HG03064 (cell line): Measurements from ENCODE around the gene OR4K14.
"Not testable (repeated sequence)": the region's sequence is repeated elsewhere in the genome, so short reads cannot be mapped to it uniquely, and the experiment has no call there.

ENCODE experiments used
- ATAC-seq: cut with Tn5 transposase; IDR thresholded peaks from one replicate; pipeline ENCODE4 v1.9.1; 2021; ENCODE audit warnings: low read depth; ENCODE audit not compliant: unreplicated experiment

OR4K14 gene, protein sequence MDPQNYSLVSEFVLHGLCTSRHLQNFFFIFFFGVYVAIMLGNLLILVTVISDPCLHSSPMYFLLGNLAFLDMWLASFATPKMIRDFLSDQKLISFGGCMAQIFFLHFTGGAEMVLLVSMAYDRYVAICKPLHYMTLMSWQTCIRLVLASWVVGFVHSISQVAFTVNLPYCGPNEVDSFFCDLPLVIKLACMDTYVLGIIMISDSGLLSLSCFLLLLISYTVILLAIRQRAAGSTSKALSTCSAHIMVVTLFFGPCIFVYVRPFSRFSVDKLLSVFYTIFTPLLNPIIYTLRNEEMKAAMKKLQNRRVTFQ

DNA sequence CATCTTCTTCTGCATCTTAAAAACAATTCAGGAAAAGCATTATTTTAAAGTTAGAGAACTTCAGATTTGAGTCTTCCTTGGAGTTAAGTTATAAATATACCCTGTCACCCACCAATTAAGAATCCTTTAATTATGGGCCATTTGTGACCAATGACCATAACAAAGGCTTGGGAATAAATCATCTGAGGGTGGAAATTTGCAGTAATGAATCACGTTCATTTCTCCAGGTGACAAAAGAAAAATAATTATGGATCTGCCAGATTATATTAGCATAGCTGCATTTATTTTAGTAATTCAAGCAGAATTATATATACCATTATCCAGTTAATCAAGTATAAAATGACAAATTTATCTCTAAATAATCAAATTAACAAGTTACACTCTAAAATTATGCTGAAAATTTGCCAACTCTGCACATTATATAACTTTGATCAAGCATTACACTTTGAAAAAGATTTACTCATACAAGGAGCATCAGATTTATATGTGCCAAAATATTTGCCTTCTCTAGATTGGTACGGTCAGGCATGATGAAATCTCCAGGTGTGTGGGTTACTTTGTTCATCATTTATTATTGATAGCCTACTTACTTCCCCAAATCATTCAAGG lies at the start of gene OR4K14:
Gene OR4K14, minus strand, starts transcription at position 51 of the 609 bp plus-strand sequence. CDS start 4,114 bp downstream, outside the sequence.
- ATAC-seq: no peak

DNA sequence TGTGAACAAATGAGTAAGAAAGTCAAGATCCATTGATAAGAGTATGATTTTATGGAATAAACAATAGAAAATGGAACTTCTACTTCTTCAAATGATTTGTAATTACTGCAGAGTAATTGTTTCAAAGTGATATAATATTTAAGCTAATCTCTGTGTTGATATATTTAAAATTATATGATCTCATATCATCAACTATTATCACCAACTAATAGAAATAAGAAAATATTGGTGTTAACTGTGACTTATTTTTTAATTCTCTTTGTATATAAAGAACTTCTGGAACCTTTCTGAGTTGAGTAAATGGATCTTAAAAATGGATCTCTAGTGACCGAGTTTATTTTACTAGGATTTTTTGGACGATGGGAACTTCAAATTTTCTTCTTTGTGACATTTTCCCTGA lies 40.6 kb upstream of the OR4K14 start, which contains the start of gene OR4L1:
Gene OR4L1, plus strand, starts transcription at position 301 of the 400 bp plus-strand sequence. Its CDS starts 0 bp downstream, at position 301.
- ATAC-seq: no peak

DNA sequence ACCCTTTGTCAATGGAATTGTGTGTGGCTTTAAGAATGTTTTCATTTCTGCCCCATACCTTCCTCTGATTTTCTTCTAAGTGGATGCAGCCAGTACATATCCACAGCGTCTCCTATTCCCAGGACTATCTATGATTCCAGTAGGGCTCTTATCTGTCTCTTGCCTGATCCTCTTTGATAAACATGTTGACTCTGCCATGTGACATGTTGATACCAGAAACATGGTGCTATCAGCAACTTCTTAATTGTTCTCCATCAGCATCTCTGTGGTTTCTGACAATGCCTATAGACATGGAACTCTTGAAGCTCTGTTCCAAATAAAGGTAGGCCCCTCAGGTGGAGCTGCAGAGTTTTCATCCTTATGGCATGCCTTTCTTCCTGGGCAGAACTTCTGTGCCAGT lies 29.1 kb upstream of the OR4K14 start:
- no peak for ATAC-seq

DNA sequence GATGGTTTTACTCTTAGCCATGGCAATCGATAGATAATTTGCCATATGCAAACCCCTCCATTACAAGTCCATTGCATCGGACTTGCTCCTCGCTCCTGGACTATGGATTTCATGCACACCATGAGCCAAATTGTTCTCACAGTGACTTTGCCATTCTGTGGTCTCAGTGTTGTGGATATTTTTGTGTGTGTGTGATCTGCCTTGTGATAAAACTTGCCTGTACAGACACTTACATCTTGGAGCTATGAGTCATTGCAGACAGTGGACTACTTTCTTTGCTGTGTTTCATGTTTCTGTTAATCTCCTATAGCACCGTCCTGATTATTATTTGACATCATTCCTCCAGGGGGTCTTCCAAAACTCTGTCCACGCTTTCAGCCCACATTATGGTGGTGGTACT lies 25.1 kb upstream of the OR4K14 start:
- no peak for ATAC-seq

DNA sequence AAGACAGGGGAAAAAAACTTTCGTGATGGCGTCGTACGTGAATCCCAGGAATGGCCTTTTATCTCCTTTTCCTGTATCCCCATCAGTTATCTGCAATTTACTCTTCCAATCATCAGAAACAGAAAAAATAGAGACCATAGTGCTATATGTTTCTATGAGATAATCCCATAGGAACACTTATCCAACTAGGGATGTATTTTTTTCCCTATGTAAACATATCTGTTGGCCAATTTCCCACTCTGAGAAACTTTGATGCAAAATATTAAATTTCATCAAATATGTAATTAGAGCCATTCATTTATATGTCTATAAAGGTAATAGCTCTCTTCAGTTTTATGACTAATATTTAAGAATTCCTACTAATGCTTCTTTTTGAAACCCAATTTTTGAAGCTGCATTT lies 16.8 kb upstream of the OR4K14 start, which contains the start of gene OR4K13:
Gene OR4K13, minus strand, starts transcription at position 101 of the 400 bp plus-strand sequence. CDS start 1,280 bp downstream, outside the sequence.
- ATAC-seq: no peak

DNA sequence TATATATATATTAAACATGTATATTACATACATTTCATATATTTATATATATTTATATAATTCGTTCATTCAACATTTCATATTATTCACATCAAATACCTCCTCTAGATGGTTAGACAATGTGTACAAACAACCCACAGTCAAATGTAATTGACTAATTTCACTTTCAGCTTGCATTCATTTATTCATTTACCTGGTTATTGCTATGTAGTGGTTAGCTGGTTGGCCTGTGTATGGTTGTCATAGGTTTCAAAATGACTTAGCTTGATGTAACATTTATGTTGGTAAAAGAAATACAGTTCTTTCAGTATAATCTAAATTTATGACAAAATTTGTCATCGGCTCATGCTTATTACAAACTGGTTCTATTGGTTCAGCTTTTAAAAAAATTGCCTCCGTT lies 16.3 kb upstream of the OR4K14 start:
- ATAC-seq: no peak

DNA sequence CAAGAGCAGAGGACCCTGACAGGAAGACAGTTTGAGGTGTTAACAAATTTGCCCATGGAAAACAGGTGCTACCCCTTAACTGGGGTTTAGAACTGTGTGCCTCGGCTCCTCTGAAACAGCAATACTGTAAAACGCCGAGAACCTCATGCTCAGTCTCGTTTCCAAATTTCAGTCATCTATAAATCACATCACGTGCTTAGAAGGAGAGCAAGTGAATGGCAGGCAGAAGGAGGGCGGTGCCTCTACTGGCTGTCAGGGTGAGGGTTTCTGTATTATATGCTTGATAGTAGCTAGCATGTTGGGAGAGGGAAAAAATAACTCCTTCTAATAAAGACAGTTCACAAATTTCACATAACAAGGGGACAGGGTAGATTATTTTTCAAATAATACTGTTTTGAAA lies 12.0 kb upstream of the OR4K14 start:
- ATAC-seq: no peak

DNA sequence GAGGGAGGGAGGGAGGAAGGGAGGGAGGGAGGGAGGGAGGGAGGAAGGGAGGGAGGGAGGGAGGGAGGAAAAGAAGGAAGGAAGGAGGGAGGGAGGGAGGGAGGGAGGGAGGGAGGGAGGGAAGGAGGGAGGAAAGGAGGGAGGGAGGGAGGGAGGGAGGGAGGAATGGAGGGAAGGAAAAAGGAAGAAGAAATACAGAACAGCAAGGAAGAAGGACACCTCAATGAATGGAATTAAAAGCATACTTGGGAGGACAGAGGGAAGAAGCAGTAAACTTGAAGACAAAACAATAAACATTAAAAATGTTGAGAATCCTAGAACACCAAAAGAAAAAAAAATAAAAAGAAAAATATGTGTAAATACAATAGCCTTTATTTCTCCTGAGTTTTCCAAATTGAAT lies 11.0 kb downstream of the OR4K14 start:
- no peak for ATAC-seq

DNA sequence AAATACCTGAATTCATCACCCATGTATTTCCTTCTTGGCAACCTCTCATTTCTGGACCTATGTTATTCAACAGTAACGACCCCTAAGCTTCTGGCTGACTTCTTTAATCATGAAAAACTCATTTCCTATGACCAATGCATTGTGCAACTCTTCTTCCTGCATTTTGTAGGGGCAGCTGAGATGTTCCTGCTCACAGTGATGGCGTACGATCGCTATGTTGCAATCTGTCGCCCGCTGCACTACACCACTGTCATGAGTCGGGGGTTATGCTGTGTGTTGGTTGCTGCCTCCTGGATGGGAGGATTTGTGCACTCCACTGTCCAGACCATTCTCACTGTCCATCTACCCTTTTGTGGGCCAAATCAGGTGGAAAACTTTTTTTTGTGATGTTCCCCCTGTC lies 16.8 kb downstream of the OR4K14 start:
- ATAC-seq: no peak

DNA sequence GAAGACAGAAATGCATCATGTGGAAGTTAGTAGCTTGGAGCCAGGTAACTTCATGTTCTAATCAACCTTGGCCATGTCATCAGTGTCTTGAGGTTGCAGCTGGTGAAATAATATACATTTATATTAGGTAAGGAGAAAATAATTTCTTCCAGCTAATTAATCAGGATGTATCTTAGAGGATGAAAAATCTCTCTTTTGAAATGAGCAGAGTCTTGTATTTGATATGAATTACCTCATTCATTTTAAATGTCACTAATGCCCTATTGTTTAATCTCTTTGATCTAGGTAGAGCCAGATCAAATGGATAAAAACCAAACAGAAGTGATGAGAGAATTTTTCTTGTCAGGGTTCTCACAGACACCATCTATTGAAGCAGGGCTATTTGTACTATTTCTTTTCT lies 17.2 kb downstream of the OR4K14 start, which contains the start of gene OR4Q2:
Gene OR4Q2, plus strand, starts transcription at position 301 of the 400 bp plus-strand sequence.
- no peak for ATAC-seq

DNA sequence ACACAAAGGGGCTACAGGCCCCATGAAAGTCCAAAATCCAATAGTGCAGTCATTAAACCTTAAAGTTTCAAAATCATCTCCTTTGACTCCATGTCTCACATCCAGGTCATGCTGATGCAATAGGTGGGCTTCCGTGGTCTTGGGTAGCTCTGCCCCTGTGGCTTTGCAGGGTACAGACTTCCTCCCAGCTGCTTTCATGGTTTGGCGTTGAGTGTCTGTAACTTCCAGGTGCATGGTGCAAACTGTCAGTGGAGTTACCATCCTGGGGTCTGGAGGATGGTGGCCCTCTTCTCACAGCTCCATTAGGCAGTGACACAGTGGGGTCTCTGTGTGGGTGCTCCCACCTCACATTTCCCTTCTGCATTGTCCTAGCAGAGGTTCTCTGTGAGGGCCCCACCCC lies 25.7 kb downstream of the OR4K14 start:
- no peak for ATAC-seq

DNA sequence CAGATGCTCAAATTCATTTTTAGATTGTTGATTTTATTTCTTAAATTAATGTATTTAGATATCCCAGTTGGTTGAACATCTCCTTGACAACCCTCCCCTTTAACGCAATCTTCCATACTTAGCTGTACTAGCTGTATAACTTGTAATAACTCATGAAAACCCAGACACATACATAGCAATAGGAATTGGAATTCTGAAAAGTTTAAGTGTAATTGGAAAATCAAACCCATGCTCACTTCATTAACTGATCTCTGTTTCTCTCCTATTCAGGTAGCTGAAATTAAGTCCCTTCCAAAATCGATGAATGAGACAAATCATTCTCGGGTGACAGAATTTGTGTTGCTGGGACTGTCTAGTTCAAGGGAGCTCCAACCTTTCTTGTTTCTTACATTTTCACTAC lies 43.8 kb downstream of the OR4K14 start, which contains the start of gene OR4K15:
Gene OR4K15, plus strand, starts transcription at position 301 of the 400 bp plus-strand sequence. Its CDS starts 0 bp downstream, at position 301.
- ATAC-seq: no peak

DNA sequence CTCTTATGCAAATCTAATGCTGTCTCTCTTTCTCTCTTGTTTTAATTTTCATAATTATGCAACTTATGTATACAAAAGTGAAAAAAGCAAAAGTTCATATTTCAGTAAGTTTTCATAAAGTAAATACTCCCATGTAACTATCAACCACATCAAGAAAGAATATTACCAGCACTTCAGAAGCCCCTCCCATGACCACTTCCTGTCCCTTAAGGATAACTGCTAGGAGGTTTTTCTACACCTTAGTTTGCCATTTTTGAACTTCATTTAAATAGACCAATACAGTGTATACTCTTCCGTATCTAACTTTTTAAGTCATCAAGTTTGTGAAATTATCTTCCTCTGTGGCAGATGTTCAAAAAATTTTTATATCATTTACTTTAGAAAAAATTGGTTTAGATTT lies 44.3 kb downstream of the OR4K14 start:
- no peak for ATAC-seq

DNA sequence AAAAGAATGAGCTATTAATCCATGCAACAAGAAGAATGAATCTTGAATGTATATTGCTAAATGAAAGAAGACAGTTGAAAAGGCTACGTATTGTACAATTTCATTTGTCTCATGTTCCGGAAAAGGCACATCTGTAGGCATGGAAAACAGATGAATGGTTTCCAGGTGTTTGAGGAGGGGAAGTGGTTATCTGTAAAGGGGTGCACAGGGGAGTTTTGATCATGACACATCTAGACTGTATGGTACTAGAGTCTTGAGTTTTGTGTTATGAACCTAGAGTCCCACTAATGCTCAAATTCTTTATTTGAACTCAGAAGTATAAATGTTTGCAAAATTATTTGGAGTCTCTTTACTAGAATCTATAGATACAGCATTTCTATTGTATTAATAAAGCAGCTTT lies 49.4 kb downstream of the OR4K14 start:
- not testable (repeated sequence) for ATAC-seq
